ENCODE measurements around the gene ZNF544. TPM values are rescaled to one million over a fixed set of nuclear protein-coding genes. Genes with fewer than 3 reads are reported as not detected.

Gene ZNF544
- total and polyA plus RNA-seq, 2 of the 8 experiments (the other 6 are each of a cell fraction or from before 2014, with no cell fraction given): 48.8 to 60.8 TPM

- Histone ChIP-seq H2AFZ (ENCODE audit: low read length) (peak within 1 kb of the TSS; percentile 76; the same call in 1 of the 2 replicates), H3K79me2 (ENCODE audit: control insufficient read depth in 1 of 2, insufficient read depth in 2 of 2, low read length in 2 of 2) (peaks cover 2 to 12% of the 10 kb centered on the region in 2 experiments; a peak in 2 of 4 replicates), H3K9me3 (ENCODE audit: insufficient read depth in 2 of 2, low read depth in 1 of 2, low read length in 1 of 2) (peaks cover 39 to 42% of the 10 kb centered on the region in 2 experiments), H2BK5ac (ENCODE audit: low read depth, low read length) (peak within 1 kb of the TSS; percentile 99), H3K4me1 (replicated peaks in 1 of 4; ENCODE audit: control insufficient read depth in 3 of 4, insufficient read depth in 4 of 4, low read length in 3 of 4) (no peaks in the 10 kb centered on the region; a peak in 1 of 7 replicates), H3K27me3 (replicated peaks in 1 of 4; ENCODE audit: control insufficient read depth in 3 of 4, extremely low read depth in 1 of 4, insufficient read depth in 3 of 4, low read length in 3 of 4) (no peaks in the 10 kb centered on the region), H4K20me1 (replicated peaks in 1 of 2; ENCODE audit: control insufficient read depth in 1 of 2, insufficient read depth in 2 of 2, low read length in 2 of 2) (no peaks in the 10 kb centered on the region), H3K79me1 (ENCODE audit: low read depth, low read length) (peaks cover 4% of the 10 kb centered on the region), H3K56ac (replicated peaks; ENCODE audit: insufficient read length, low read depth, low read length) (peak within 1 kb of the TSS; percentile 99), H4K91ac (replicated peaks; ENCODE audit: insufficient read length, low read length) (peak within 1 kb of the TSS; percentile 99), H4K5ac (ENCODE audit: insufficient read length, low read depth, low read length) (peak within 1 kb of the TSS; percentile 100), H2BK120ac (replicated peaks; ENCODE audit: low read depth, low read length) (no peak within 1 kb of the TSS), H3K9ac (replicated peaks in 1 of 4; ENCODE audit: extremely low read depth in 1 of 4, low read depth in 3 of 4, low read length in 3 of 4) (peak within 1 kb of the TSS; percentile 70 to 98 (median 96)), H3K4me2 (ENCODE audit: insufficient read depth in 1 of 2, low read depth in 2 of 2, low read length in 2 of 2) (peak within 1 kb of the TSS; percentile 69 to 91), H2BK15ac (ENCODE audit: low read length) (peak within 1 kb of the TSS; percentile 99), H3K18ac (ENCODE audit: extremely low read depth, low read length) (peak within 1 kb of the TSS; percentile 100), H2BK12ac (ENCODE audit: low read depth, low read length) (peak within 1 kb of the TSS; percentile 97), H3K27ac (ENCODE audit: low read depth, low read length) (peak within 1 kb of the TSS; percentile 99), H3K36me3 (ENCODE audit: control insufficient read depth in 2 of 4, insufficient read depth in 4 of 4, low read length in 3 of 4) (peaks cover 9 to 31% (median 25%) of the 10 kb centered on the region in 4 experiments; a peak in 7 of 8 replicates), H3K4ac (replicated peaks; ENCODE audit: insufficient read length, low read depth, low read length) (peak within 1 kb of the TSS; percentile 99), H3K14ac (ENCODE audit: insufficient read length) (no peak within 1 kb of the TSS), H3K23me2 (ENCODE audit: low read depth, low read length) (peaks cover 9% of the 10 kb centered on the region; the same call in 1 of the 2 replicates), H3K23ac (ENCODE audit: insufficient read length) (no peak within 1 kb of the TSS), H2BK20ac (ENCODE audit: low read length) (no peak within 1 kb of the TSS), H3K4me3 (ENCODE audit: extremely low read depth in 1 of 4, insufficient read depth in 2 of 4, low read depth in 3 of 4, low read length in 4 of 4) (peak within 1 kb of the TSS; percentile 94 to 97 (median 96)), H2AK5ac (ENCODE audit: low read depth, low read length) (peak within 1 kb of the TSS; percentile 68; the same call in 1 of the 2 replicates), H4K8ac (ENCODE audit: extremely low read depth, insufficient read depth, low read length) (peak within 1 kb of the TSS; percentile 100)
- DNase-seq (ENCODE audit: low read depth in 1 of 2, low spot score in 2 of 2): peak; percentile 84 to 97
- CTCF ChIA-PET (ENCODE audit: partially characterized antibody): interaction anchor here (0.6 to 1.2 kb wide), 5 partner anchors 10 to 520 kb away, joined by 3 to 5 read pairs (median 3); no protein-coding TSS in a partner anchor
- FAIRE-seq: no peak
- 2% methylated on average over 67 of the region's 80 CpGs; no CpG with 5 or more reads in 1 of the 2 experiments for WGBS, 2 experiments (ENCODE audit: extremely low coverage in 1 of 2, insufficient coverage in 1 of 2, insufficient read length in 1 of 2, insufficient replicate concordance in 2 of 2, low coverage in 1 of 2, low lambda C conversion rate in 2 of 2, missing lambda C conversion rate in 1 of 2)
- POLR2A ChIA-PET (ENCODE audit: partially characterized antibody): interaction anchor here (0.6 to 2.2 kb wide), 46 partner anchors 9 to 363 kb away, joined by 3 to 25 read pairs (median 4); partner anchors contain the start of genes ERVK3-1, TRIM28, ZNF135 and ZNF329
- no peak for TF ChIP-seq SP4 (IDR thresholded peaks at IDR 0.05; ENCODE audit: low read length)
- TF ChIP-seq ZNF274 (IDR thresholded peaks at IDR 0.05; ENCODE audit: borderline replicate concordance, extremely low read depth, low read length): no peak
- TF ChIP-seq CREB1 (IDR thresholded peaks at IDR 0.05): peak; percentile 86
- no peak for TF ChIP-seq NRF1 (IDR thresholded peaks at IDR 0.05; ENCODE audit: low read depth, low read length)
- peak in 1 of 2 experiments; percentile 72; a peak in 2 of 4 replicates for TF ChIP-seq SIN3A (conservative IDR thresholded peaks at IDR 0.05 in 1 of 2, IDR thresholded peaks at IDR 0.05 in 1 of 2; ENCODE audit: low read depth in 1 of 2, low read length in 2 of 2)
- peak; percentile 83 for TF ChIP-seq TBP (IDR thresholded peaks at IDR 0.05; ENCODE audit: low read depth, low read length)
- TF ChIP-seq POLR2AphosphoS5 (IDR thresholded peaks at IDR 0.05; ENCODE audit: low read depth, low read length): peak; percentile 92
- 0 out of 2 replicates have a peak, but pooled peaks have one; percentile 28 for TF ChIP-seq ATF3 (IDR thresholded peaks at IDR 0.05; ENCODE audit: insufficient read depth, low read depth, low read length)
- peak; percentile 100 for TF ChIP-seq PHF8 (conservative IDR thresholded peaks at IDR 0.05; ENCODE audit: low read depth, low read length)
- no peak for TF ChIP-seq POU5F1 (IDR thresholded peaks at IDR 0.05; ENCODE audit: low read depth, low read length)
These were observed 45.5 kb upstream of the ZNF544 start, which contains the start of gene ZNF274 for GRCh38 chr19:58182989-58183816. Gene ZNF274 (plus strand): TSS chr19:58183061. CDS start chr19:58183966, 905 bp downstream.

All from H1 (cell line).